ENCODE results near the gene ZFHX3. TPM values are rescaled to one million over a fixed set of nuclear protein-coding genes. Genes with fewer than 3 reads are reported as not detected.

The ZFHX3 gene
- polyA plus RNA-seq, 1 donor (not counting 4 experiments of a cell fraction or from before 2014, with no cell fraction given) = 1.2 TPM

DNA sequence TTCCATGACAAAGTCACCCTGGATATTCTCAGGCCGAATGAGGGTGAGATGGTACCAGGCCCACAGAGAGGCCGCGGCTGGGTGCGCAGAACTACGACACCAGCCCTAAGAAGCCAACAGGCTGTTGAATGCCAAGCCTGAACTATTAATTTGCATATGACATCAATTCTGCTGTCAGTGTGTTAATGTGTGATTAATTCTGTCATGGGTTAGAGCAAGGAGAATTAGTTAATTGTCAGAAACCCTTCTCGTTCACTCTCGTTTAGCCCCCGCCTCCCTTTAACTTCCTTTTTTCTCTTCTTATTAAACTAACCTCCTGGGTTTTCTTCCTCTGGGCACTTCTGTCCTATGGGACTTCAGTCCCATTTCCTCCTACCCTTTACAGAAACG lies 123.4 kb downstream of the ZFHX3 start:
- peaks cover 23% of the 10 kb centered on the region for H3K27me3 ChIP-seq (ENCODE audit: control insufficient read depth, extremely low read depth, insufficient read depth, low read length)
- FAIRE-seq = no peak
- no peak overlapping the region for H3K27ac ChIP-seq (ENCODE audit: control insufficient read depth, insufficient read depth, low read length)
- no peak for DNase-seq (ENCODE audit: low read depth, low spot score)
- TF ChIP-seq EZH2 (IDR thresholded peaks at IDR 0.05; ENCODE audit: low read length) = no peak
- TF ChIP-seq, protein P1, sequence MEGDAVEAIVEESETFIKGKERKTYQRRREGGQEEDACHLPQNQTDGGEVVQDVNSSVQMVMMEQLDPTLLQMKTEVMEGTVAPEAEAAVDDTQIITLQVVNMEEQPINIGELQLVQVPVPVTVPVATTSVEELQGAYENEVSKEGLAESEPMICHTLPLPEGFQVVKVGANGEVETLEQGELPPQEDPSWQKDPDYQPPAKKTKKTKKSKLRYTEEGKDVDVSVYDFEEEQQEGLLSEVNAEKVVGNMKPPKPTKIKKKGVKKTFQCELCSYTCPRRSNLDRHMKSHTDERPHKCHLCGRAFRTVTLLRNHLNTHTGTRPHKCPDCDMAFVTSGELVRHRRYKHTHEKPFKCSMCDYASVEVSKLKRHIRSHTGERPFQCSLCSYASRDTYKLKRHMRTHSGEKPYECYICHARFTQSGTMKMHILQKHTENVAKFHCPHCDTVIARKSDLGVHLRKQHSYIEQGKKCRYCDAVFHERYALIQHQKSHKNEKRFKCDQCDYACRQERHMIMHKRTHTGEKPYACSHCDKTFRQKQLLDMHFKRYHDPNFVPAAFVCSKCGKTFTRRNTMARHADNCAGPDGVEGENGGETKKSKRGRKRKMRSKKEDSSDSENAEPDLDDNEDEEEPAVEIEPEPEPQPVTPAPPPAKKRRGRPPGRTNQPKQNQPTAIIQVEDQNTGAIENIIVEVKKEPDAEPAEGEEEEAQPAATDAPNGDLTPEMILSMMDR (optimal IDR thresholded peaks at IDR 0.05 in 1 of 3, IDR thresholded peaks at IDR 0.05 in 1 of 3, conservative IDR thresholded peaks at IDR 0.05 in 1 of 3; ENCODE audit: extremely low read depth in 1 of 3, insufficient read depth in 2 of 3, low read length in 3 of 3) = no peak
- H2AFZ ChIP-seq (ENCODE audit: control insufficient read depth, low read length) = no peak overlapping the region
- peaks cover 20% of the 10 kb centered on the region for H4K20me1 ChIP-seq (ENCODE audit: control insufficient read depth, extremely low read depth, insufficient read depth, low read length)
- dilution Hi-C loops (cut with MboI; ENCODE audit: extremely low pct_ligation_motif_present, low sequenced_read_pairs) = no loop called here
- H3K9me1 ChIP-seq (ENCODE audit: control insufficient read depth, extremely low read depth, insufficient read depth, low read length) = no peaks in the 10 kb centered on the region
- H3K4me1 ChIP-seq (ENCODE audit: control insufficient read depth, extremely low read depth, insufficient read depth, low read length) = peaks cover 7% of the 10 kb centered on the region
- no peaks in the 10 kb centered on the region for H3K36me3 ChIP-seq (ENCODE audit: control insufficient read depth in 2 of 2, extremely low read depth in 1 of 2, insufficient read depth in 2 of 2, low read length in 2 of 2)
- H3K4me3 ChIP-seq (ENCODE audit: control insufficient read depth in 2 of 3, extremely low read depth in 1 of 3, insufficient read depth in 2 of 3, low read depth in 1 of 3, low read length in 3 of 3) = no peak overlapping the region
- no peaks in the 10 kb centered on the region for H3K79me2 ChIP-seq (ENCODE audit: control insufficient read depth, insufficient read depth, low read length)
- H3K9ac ChIP-seq (ENCODE audit: control insufficient read depth, extremely low read depth, insufficient read depth, low read length) = no peak overlapping the region
- H3K4me2 ChIP-seq (ENCODE audit: control insufficient read depth, extremely low read depth, insufficient read depth, low read depth, low read length) = no peak overlapping the region
- no peaks in the 10 kb centered on the region for H3K9me3 ChIP-seq (ENCODE audit: control insufficient read depth, low read depth, low read length)

DNA sequence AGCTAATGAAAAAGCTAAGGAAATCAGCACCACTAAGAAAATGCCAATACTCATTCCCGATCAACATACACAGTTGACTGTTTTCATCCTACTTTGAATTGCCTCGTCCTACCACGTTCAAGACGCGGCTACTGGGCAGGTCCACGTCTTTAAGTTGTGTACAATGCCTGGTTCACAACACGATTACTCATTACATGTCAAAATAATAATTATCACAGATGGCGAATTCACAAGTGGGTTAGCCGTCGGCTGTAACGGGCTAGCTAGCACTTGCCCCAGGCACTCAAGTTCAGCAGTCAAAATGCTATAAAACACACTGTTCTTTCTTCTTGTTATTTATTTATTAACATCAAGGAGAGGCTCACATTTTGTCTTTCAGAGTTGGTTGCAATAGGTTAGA lies 124.2 kb downstream of the ZFHX3 start:
- no peak for FAIRE-seq
- Histone ChIP-seq H3K9ac (ENCODE audit: control insufficient read depth, extremely low read depth, insufficient read depth, low read length) (no peak overlapping the region), H3K27me3 (ENCODE audit: control insufficient read depth, extremely low read depth, insufficient read depth, low read length) (peaks cover 16% of the 10 kb centered on the region), H4K20me1 (ENCODE audit: control insufficient read depth, extremely low read depth, insufficient read depth, low read length) (peaks cover 15% of the 10 kb centered on the region), H3K4me3 (ENCODE audit: control insufficient read depth in 2 of 3, extremely low read depth in 1 of 3, insufficient read depth in 2 of 3, low read depth in 1 of 3, low read length in 3 of 3) (no peak overlapping the region), H3K4me1 (ENCODE audit: control insufficient read depth, extremely low read depth, insufficient read depth, low read length) (peaks cover 7% of the 10 kb centered on the region), H3K9me1 (ENCODE audit: control insufficient read depth, extremely low read depth, insufficient read depth, low read length) (no peaks in the 10 kb centered on the region), H3K36me3 (ENCODE audit: control insufficient read depth in 2 of 2, extremely low read depth in 1 of 2, insufficient read depth in 2 of 2, low read length in 2 of 2) (no peaks in the 10 kb centered on the region), H2AFZ (ENCODE audit: control insufficient read depth, low read length) (no peak overlapping the region), H3K79me2 (ENCODE audit: control insufficient read depth, insufficient read depth, low read length) (no peaks in the 10 kb centered on the region), H3K4me2 (ENCODE audit: control insufficient read depth, extremely low read depth, insufficient read depth, low read depth, low read length) (no peak overlapping the region), H3K9me3 (ENCODE audit: control insufficient read depth, low read depth, low read length) (no peaks in the 10 kb centered on the region), H3K27ac (ENCODE audit: control insufficient read depth, insufficient read depth, low read length) (no peak overlapping the region)
- dilution Hi-C loops (cut with MboI; ENCODE audit: extremely low pct_ligation_motif_present, low sequenced_read_pairs) = no loop called here
- DNase-seq (ENCODE audit: low read depth, low spot score) = no peak
- TF ChIP-seq, protein P1 (optimal IDR thresholded peaks at IDR 0.05 in 1 of 3, IDR thresholded peaks at IDR 0.05 in 1 of 3, conservative IDR thresholded peaks at IDR 0.05 in 1 of 3; ENCODE audit: extremely low read depth in 1 of 3, insufficient read depth in 2 of 3, low read length in 3 of 3) = no peak
- no peak for TF ChIP-seq EZH2 (IDR thresholded peaks at IDR 0.05; ENCODE audit: low read length)
